ENCODE measurements around the gene KIF21B.

The KIF21B gene

DNA sequence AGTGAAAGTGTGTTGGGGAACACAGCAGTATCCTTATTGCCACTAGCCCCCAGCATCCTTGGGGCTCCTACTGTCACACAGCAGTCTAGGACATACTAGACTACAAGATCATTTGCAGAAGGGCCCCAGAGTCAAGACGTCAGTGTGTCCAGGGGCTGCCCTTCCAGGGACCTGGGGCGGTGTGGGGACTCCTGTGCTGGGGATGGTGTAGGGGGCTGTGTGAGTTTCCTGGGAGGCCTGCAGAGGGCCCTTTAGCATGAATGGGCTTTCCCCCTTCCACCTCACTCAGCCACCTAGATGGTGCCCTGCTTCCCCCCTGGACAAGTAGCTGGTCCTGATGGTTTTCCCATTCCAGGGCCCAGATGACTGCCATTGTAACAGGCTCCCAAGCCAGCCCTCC, 17.5 kb upstream of the KIF21B start:
- Histone ChIP-seq H3K36me3 (no peaks in the 10 kb centered on the region), H3K9me3 (replicated peaks in 1 of 11) (no peaks in the 10 kb centered on the region), H3K27me3 (peaks cover 0 to 22% (median 0%) of the 10 kb centered on the region in 11 experiments; a peak in 4 of 22 replicates), H3K4me3 (no peak overlapping the region), H3K27ac (peak overlapping the region in 1 of 11 experiments; percentile 34; a peak in 1 of 22 replicates), H4K20me1 (peaks cover 0 to 5% (median 0%) of the 10 kb centered on the region in 11 experiments; a peak in 2 of 22 replicates), H3K4me2 (no peak overlapping the region), H3K4me1 (peaks cover 9 to 21% (median 13%) of the 10 kb centered on the region in 10 experiments; a peak in 19 of 20 replicates), H3K9ac (no peak overlapping the region)
- no peak for TF ChIP-seq Cebpa-rat (IDR thresholded peaks at IDR 0.05)

DNA sequence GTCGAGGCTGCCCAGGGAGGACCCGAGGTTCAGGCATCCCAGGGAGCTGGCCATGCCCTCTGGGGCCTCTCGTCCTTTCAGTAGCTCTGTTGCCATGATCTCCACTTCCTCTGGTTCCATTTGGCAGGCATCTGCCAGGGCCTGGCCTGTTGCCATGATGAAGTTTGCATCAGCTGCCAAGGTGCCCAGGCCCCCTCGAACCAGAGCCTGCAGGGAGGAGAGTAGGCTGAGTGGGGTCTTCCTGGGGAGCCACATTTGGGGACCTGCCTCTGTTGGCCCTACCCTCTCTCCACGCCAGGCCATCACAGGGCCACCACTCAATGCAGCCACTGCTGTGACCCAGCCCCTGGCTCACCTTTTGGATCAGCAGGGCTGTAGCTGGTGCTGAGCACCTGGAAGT, 16.4 kb upstream of the KIF21B start:
- H4K20me1 ChIP-seq: peaks cover 0 to 5% (median 0%) of the 10 kb centered on the region in 11 experiments; a peak in 2 of 22 replicates
- no peak overlapping the region for H3K4me3 ChIP-seq
- no peaks in the 10 kb centered on the region for H3K36me3 ChIP-seq
- H3K27me3 ChIP-seq: peaks cover 0 to 15% (median 0%) of the 10 kb centered on the region in 11 experiments; a peak in 4 of 22 replicates
- no peak overlapping the region for H3K4me2 ChIP-seq
- peaks cover 4 to 15% (median 6%) of the 10 kb centered on the region in 10 experiments; a peak in 16 of 20 replicates for H3K4me1 ChIP-seq
- H3K9ac ChIP-seq: no peak overlapping the region
- no peak for TF ChIP-seq Cebpa-rat (IDR thresholded peaks at IDR 0.05)
- no peak overlapping the region for H3K27ac ChIP-seq
- H3K9me3 ChIP-seq (replicated peaks in 1 of 11): no peaks in the 10 kb centered on the region

DNA sequence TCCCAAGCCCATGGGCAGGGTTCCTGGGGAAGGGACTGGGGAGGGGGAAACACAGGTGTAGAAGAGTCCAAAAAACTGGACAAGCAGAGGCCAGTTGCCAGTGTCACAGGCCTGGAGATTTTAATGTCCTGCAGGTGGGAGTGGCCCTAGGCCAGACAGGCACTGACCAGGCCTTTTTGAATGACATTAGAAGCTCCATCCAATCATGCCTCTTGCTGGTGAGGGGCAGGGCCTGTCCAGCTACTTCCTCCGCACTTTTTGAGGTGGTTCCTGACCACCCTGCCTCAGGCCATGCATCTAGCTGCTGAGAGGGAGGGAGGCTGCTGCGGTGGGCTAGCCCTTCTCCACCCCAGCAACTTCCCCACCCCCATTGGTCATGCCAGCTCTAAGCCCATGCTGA, 15.9 kb upstream of the KIF21B start:
- Histone ChIP-seq H3K4me3 (no peak overlapping the region), H3K9ac (no peak overlapping the region), H3K36me3 (no peaks in the 10 kb centered on the region), H3K27ac (no peak overlapping the region), H3K27me3 (peaks cover 0 to 11% (median 0%) of the 10 kb centered on the region in 11 experiments; a peak in 4 of 22 replicates), H3K4me2 (no peak overlapping the region), H4K20me1 (peaks cover 0 to 5% (median 0%) of the 10 kb centered on the region in 11 experiments; a peak in 2 of 22 replicates), H3K9me3 (replicated peaks in 1 of 11) (no peaks in the 10 kb centered on the region), H3K4me1 (peaks cover 4 to 15% (median 6%) of the 10 kb centered on the region in 10 experiments; a peak in 16 of 20 replicates)
- no peak for TF ChIP-seq Cebpa-rat (IDR thresholded peaks at IDR 0.05)

DNA sequence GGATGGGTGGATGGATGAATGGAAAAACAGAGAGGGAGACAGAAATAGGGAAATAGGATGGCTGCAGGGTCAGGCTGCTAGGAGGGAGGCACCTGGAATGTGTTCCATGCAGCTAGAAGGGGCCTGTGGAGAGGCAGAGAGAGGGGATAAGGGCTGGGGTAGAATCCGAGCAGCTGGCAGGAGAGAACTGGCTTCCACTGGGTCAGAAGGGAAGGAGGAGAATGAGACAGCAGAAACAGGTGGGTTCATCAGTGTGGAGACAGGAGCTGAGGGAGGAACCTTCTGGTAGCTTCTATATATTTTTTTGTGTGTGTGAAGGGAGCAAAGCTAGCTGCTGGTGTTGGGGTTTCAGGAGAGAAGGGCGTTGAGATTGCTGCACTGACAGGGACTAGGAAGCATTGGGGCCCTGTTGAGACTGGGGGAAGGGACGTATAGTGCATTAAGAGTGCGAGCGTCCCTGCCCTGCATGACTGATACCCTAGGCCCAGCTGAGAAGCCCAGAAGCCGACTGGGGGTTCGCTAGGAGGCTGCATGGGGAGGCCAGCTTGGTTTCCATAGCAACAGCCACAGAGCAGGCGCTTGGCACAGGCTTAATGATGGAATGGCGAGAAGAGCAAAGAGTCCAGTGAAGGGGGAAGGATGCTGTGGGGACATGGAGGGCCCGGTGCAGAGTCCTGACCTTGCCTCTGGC, 14.8 kb upstream of the KIF21B start:
- Histone ChIP-seq H3K27ac (no peak overlapping the region), H4K20me1 (peaks cover 0 to 5% (median 0%) of the 10 kb centered on the region in 11 experiments; a peak in 2 of 22 replicates)

DNA sequence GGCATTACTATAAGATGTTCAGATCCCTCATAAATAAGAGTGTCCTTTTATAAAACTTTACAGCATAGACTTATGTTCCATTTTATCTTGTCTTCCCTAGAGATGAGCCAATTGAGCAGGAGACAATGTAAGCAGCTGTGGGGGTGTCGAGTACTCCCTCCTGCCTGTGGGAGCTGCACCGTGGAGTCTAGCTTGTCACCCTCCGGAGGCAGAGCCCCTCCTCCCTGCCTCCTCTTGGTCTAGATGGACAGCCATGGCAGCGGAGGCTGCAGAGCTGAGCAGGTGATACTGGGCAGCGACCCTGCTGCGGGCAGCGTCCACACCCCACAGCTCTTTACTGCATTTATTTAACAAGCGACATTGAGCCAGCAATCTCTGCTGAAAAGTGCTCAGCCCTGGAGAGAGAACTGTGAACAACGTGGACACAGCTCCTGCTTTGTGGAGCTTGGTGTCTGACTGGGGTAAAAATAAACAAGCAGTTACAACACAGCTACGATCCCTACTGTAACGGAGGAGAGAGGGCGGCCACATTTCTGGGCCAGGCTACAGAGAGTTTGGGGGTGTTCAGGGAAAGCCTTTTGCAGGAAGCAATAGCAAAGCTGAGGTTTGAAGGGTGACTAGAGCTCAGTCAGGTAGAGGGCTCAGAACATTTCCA, 12.8 kb upstream of the KIF21B start:
- Histone ChIP-seq H4K20me1 (peaks cover 0 to 5% (median 0%) of the 10 kb centered on the region in 11 experiments; a peak in 1 of 22 replicates), H3K4me3 (no peak overlapping the region), H3K9me3 (replicated peaks in 1 of 11) (no peaks in the 10 kb centered on the region), H3K27me3 (no peaks in the 10 kb centered on the region; a peak in 1 of 22 replicates), H3K4me1 (peaks cover 0 to 4% (median 0%) of the 10 kb centered on the region in 10 experiments; a peak in 2 of 20 replicates), H3K27ac (no peak overlapping the region), H3K4me2 (no peak overlapping the region), H3K36me3 (no peaks in the 10 kb centered on the region), H3K9ac (no peak overlapping the region)
- no peak for TF ChIP-seq Cebpa-rat (IDR thresholded peaks at IDR 0.05)

More for the DNA sequence above, 14.8 kb upstream of the KIF21B start:
- Histone ChIP-seq H3K36me3 (no peaks in the 10 kb centered on the region), H3K4me3 (no peak overlapping the region), H3K9ac (no peak overlapping the region), H3K4me2 (no peak overlapping the region), H3K9me3 (replicated peaks in 1 of 11) (no peaks in the 10 kb centered on the region), H3K27me3 (peaks cover 0 to under 1% (median 0%) of the 10 kb centered on the region in 11 experiments; a peak in 1 of 22 replicates), H3K4me1 (peaks cover 4 to 15% (median 6%) of the 10 kb centered on the region in 10 experiments; a peak in 16 of 20 replicates)
- TF ChIP-seq Cebpa-rat (IDR thresholded peaks at IDR 0.05): no peak

DNA sequence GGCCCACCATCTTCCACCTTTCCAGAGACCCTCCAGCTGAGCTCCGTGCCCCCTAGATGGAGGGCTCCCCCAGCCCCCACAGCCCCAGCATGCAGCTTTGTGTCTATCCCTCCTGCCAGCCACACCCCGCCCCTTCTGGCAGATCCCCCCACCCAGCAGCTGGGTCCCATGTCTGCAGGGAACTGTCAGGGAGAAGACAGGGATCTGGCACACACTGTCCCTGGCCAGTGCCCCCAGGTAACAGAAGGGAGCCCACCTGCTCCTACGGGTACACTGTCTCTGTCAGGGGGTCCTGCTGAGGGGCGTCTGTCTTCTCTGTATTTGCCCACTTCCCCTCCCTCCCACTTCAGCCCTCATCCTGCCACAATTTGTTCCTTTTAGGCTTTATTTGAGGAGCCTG, 11.2 kb upstream of the KIF21B start:
- Histone ChIP-seq H3K4me3 (no peak overlapping the region), H3K9me3 (replicated peaks in 1 of 11) (no peaks in the 10 kb centered on the region), H3K9ac (no peak overlapping the region), H3K36me3 (no peaks in the 10 kb centered on the region), H3K4me2 (no peak overlapping the region), H3K27ac (no peak overlapping the region), H3K27me3 (no peaks in the 10 kb centered on the region; a peak in 1 of 22 replicates), H4K20me1 (no peaks in the 10 kb centered on the region), H3K4me1 (peaks cover 0 to 6% (median under 1%) of the 10 kb centered on the region in 10 experiments; a peak in 10 of 20 replicates)
- TF ChIP-seq Cebpa-rat (IDR thresholded peaks at IDR 0.05): no peak

DNA sequence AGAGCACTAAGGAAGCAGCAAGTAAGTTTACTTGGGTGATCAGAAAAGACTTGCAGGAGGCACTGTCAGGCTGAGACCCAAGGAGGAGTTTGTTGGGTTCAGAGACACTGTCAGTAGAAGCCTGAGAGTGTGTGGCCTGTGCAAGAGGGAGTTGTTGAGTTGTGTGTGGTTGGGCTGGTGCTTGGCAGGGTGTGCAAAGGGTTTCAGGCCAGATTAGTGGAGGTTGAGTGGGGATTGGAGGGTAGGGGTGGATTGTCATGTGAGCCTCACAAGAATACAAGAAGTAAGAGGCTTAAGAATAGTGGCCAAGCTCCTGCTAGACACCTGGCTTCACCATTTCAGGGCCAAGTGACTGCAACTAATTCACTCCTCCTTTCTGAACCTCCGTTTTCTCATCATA, 8.9 kb upstream of the KIF21B start:
- no peaks in the 10 kb centered on the region for H4K20me1 ChIP-seq
- no peaks in the 10 kb centered on the region for H3K9me3 ChIP-seq (replicated peaks in 1 of 11)
- H3K36me3 ChIP-seq: no peaks in the 10 kb centered on the region
- no peak overlapping the region for H3K9ac ChIP-seq
- no peak overlapping the region for H3K27ac ChIP-seq
- H3K4me2 ChIP-seq: no peak overlapping the region
- no peak for TF ChIP-seq Cebpa-rat (IDR thresholded peaks at IDR 0.05)
- H3K4me1 ChIP-seq: peaks cover 21 to 28% (median 23%) of the 10 kb centered on the region in 10 experiments
- no peaks in the 10 kb centered on the region; a peak in 1 of 22 replicates for H3K27me3 ChIP-seq
- no peak overlapping the region for H3K4me3 ChIP-seq

DNA sequence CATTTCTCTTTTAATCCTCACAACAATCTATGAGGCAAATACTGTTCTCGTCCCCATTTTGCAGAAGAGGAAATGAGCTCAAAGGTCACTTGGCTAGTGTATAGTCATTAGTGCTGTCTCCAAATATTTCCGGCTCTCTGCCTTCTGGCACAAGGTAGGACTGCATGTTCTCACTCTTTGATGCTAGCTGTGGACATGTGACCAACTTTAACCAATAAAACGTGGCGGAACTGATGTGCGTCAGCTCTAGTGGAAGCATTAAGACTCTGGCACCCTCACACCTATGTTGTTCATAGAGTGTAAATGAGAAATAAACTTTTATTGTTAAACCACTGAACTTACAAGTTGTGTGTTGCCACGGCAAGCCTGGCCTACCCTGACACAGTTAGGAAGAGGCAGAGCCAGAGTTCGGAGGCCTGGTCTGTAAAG, 5.0 kb upstream of the KIF21B start:
- peak overlapping the region in 2 of 11 experiments; percentile 78 to 84; a peak in 1 of 22 replicates for H3K9ac ChIP-seq
- no peak overlapping the region for H3K4me3 ChIP-seq
- no peaks in the 10 kb centered on the region for H3K36me3 ChIP-seq
- H3K4me2 ChIP-seq: peak overlapping the region; percentile 84 to 100 (median 96)
- peaks cover 57 to 65% (median 59%) of the 10 kb centered on the region in 10 experiments for H3K4me1 ChIP-seq
- TF ChIP-seq Cebpa-rat (IDR thresholded peaks at IDR 0.05): no peak
- H3K27ac ChIP-seq: peak overlapping the region in 4 of 11 experiments; percentile 13 to 92 (median 90); a peak in 5 of 22 replicates
- H3K9me3 ChIP-seq (replicated peaks in 1 of 11): no peaks in the 10 kb centered on the region
- H3K27me3 ChIP-seq: no peaks in the 10 kb centered on the region; a peak in 1 of 22 replicates
- peaks cover 0 to 20% (median 0%) of the 10 kb centered on the region in 11 experiments; a peak in 5 of 22 replicates for H4K20me1 ChIP-seq

DNA sequence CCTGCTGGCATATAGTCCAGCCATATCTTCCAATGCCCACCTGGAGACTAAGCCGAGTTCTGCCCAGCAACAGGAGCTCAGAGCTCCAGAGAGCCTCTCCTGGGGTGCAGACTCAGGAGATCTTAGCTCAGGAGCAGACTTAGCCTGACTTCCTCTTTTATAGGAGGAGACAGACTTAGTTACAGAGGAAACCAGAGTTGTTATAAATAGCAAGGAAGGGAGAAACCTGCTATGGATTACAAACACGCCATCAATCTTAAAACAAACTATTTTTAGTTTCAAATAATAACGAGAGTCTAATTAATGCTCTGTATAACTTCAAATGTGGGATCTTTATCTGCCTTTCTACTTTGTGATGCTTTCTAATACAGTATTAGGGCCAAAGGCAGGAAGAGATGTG, 3.3 kb upstream of the KIF21B start:
- Histone ChIP-seq H3K27me3 (no peaks in the 10 kb centered on the region; a peak in 1 of 22 replicates), H3K4me2 (peak overlapping the region; percentile 84 to 100 (median 96)), H3K4me1 (peaks cover 66 to 75% (median 70%) of the 10 kb centered on the region in 10 experiments), H4K20me1 (peaks cover 0 to 20% (median 0%) of the 10 kb centered on the region in 11 experiments; a peak in 8 of 22 replicates), H3K27ac (peak overlapping the region in 9 of 11 experiments; percentile 68 to 92 (median 87); a peak in 18 of 22 replicates), H3K4me3 (peak overlapping the region in 8 of 10 experiments; percentile 34 to 56 (median 49); a peak in 15 of 20 replicates), H3K9me3 (replicated peaks in 1 of 11) (no peaks in the 10 kb centered on the region), H3K36me3 (no peaks in the 10 kb centered on the region), H3K9ac (peak overlapping the region in 10 of 11 experiments; percentile 17 to 84 (median 70); a peak in 19 of 22 replicates)
- no peak for TF ChIP-seq Cebpa-rat (IDR thresholded peaks at IDR 0.05)

All from BLaER1 treated with 17β-estradiol and CSF1 and Interleukin-3, amounts not matched to agents 10 nM and 100 nM (cell line).